ENCODE measurements around the gene TBX4.
"Not testable (repeated sequence)": the region's sequence is repeated elsewhere in the genome, so short reads cannot be mapped to it uniquely, and the experiment has no call there.

The TBX4 gene

GRCh38 chr17:61488878-61489718 is 36.9 kb downstream of the TBX4 start:
- Histone ChIP-seq H3K27me3 (ENCODE audit: control insufficient read depth in 1 of 2, insufficient read depth in 2 of 2, low read length in 2 of 2) (peaks cover 0 to 2% of the 10 kb centered on the region in 2 donors), H3K9ac (ENCODE audit: low read length in 2 of 2) (no peak overlapping the region), H3K27ac (ENCODE audit: low read length) (no peak overlapping the region), H3K4me3 (ENCODE audit: low read length in 2 of 2) (no peak overlapping the region), H3K4me1 (ENCODE audit: control insufficient read depth, insufficient read depth, low read length) (peaks cover 10% of the 10 kb centered on the region), H3K9me3 (ENCODE audit: control insufficient read depth in 2 of 2, low read length in 2 of 2) (no peaks in the 10 kb centered on the region), H3K36me3 (ENCODE audit: control insufficient read depth in 2 of 2, insufficient read depth in 2 of 2, low read length in 2 of 2) (no peaks in the 10 kb centered on the region)

GRCh38 chr17:61489719-61490490 is 37.7 kb downstream of the TBX4 start:
- H3K9ac ChIP-seq (ENCODE audit: low read length in 2 of 2) = no peak overlapping the region
- no peak overlapping the region for H3K4me3 ChIP-seq (ENCODE audit: low read length in 2 of 2)
- H3K27ac ChIP-seq (ENCODE audit: low read length) = no peak overlapping the region
- H3K9me3 ChIP-seq (ENCODE audit: control insufficient read depth in 2 of 2, low read length in 2 of 2) = no peaks in the 10 kb centered on the region
- H3K36me3 ChIP-seq (ENCODE audit: control insufficient read depth in 2 of 2, insufficient read depth in 2 of 2, low read length in 2 of 2) = no peaks in the 10 kb centered on the region
- H3K27me3 ChIP-seq (ENCODE audit: control insufficient read depth in 1 of 2, insufficient read depth in 2 of 2, low read length in 2 of 2) = peaks cover 0 to 2% of the 10 kb centered on the region in 2 donors
- peaks cover 10% of the 10 kb centered on the region for H3K4me1 ChIP-seq (ENCODE audit: control insufficient read depth, insufficient read depth, low read length)

GRCh38 chr17:61490540-61490975 is 38.3 kb downstream of the TBX4 start:
- Histone ChIP-seq H3K9ac (ENCODE audit: low read length in 2 of 2) (no peak overlapping the region), H3K36me3 (ENCODE audit: control insufficient read depth in 2 of 2, insufficient read depth in 2 of 2, low read length in 2 of 2) (no peaks in the 10 kb centered on the region), H3K27ac (ENCODE audit: low read length) (no peak overlapping the region), H3K9me3 (ENCODE audit: control insufficient read depth in 2 of 2, low read length in 2 of 2) (no peaks in the 10 kb centered on the region), H3K27me3 (ENCODE audit: control insufficient read depth in 1 of 2, insufficient read depth in 2 of 2, low read length in 2 of 2) (no peaks in the 10 kb centered on the region), H3K4me3 (ENCODE audit: low read length in 2 of 2) (no peak overlapping the region), H3K4me1 (ENCODE audit: control insufficient read depth, insufficient read depth, low read length) (peaks cover 10% of the 10 kb centered on the region)

- Histone ChIP-seq H3K27me3 (ENCODE audit: control insufficient read depth in 1 of 2, insufficient read depth in 2 of 2, low read length in 2 of 2) (no peaks in the 10 kb centered on the region), H3K9me3 (ENCODE audit: control insufficient read depth in 2 of 2, low read length in 2 of 2) (no peaks in the 10 kb centered on the region), H3K4me3 (ENCODE audit: low read length in 2 of 2) (no peak overlapping the region), H3K36me3 (ENCODE audit: control insufficient read depth in 2 of 2, insufficient read depth in 2 of 2, low read length in 2 of 2) (no peaks in the 10 kb centered on the region), H3K27ac (ENCODE audit: low read length) (no peak overlapping the region), H3K4me1 (ENCODE audit: control insufficient read depth, insufficient read depth, low read length) (peaks cover 10% of the 10 kb centered on the region), H3K9ac (ENCODE audit: low read length in 2 of 2) (no peak overlapping the region)
These were observed 39.8 kb downstream of the TBX4 start for GRCh38 chr17:61491981-61492380.

- H3K27ac ChIP-seq (ENCODE audit: low read length) = peak overlapping the region; percentile 67
- no peaks in the 10 kb centered on the region for H3K27me3 ChIP-seq (ENCODE audit: control insufficient read depth in 1 of 2, insufficient read depth in 2 of 2, low read length in 2 of 2)
- H3K9ac ChIP-seq (ENCODE audit: low read length in 2 of 2) = no peak overlapping the region
- H3K4me1 ChIP-seq (ENCODE audit: control insufficient read depth, insufficient read depth, low read length) = peaks cover 7% of the 10 kb centered on the region
- no peak overlapping the region for H3K4me3 ChIP-seq (ENCODE audit: low read length in 2 of 2)
- H3K9me3 ChIP-seq (ENCODE audit: control insufficient read depth in 2 of 2, low read length in 2 of 2) = no peaks in the 10 kb centered on the region
- no peaks in the 10 kb centered on the region for H3K36me3 ChIP-seq (ENCODE audit: control insufficient read depth in 2 of 2, insufficient read depth in 2 of 2, low read length in 2 of 2)
These were observed 40.7 kb downstream of the TBX4 start for GRCh38 chr17:61492759-61493526.

- not testable (repeated sequence) for H3K4me1 ChIP-seq (ENCODE audit: control insufficient read depth, insufficient read depth, low read length); H3K9ac ChIP-seq (ENCODE audit: low read length in 2 of 2); H3K4me3 ChIP-seq (ENCODE audit: low read length in 2 of 2); H3K27me3 ChIP-seq (ENCODE audit: control insufficient read depth in 1 of 2, insufficient read depth in 2 of 2, low read length in 2 of 2); H3K9me3 ChIP-seq (ENCODE audit: control insufficient read depth in 2 of 2, low read length in 2 of 2); H3K27ac ChIP-seq (ENCODE audit: low read length); H3K36me3 ChIP-seq (ENCODE audit: control insufficient read depth in 2 of 2, insufficient read depth in 2 of 2, low read length in 2 of 2)
These were observed 41.7 kb downstream of the TBX4 start for GRCh38 chr17:61493830-61494324.

GRCh38 chr17:61494325-61495160 is 42.3 kb downstream of the TBX4 start:
- Histone ChIP-seq H3K27ac (ENCODE audit: low read length) (no peak overlapping the region), H3K4me3 (ENCODE audit: low read length in 2 of 2) (no peak overlapping the region)

GRCh38 chr17:61495161-61495857 is 43.1 kb downstream of the TBX4 start:
- no peak overlapping the region for H3K4me3 ChIP-seq (ENCODE audit: low read length in 2 of 2)
- no peak overlapping the region for H3K27ac ChIP-seq (ENCODE audit: low read length)
- H3K9me3 ChIP-seq (ENCODE audit: control insufficient read depth in 2 of 2, low read length in 2 of 2) = no peaks in the 10 kb centered on the region
- no peaks in the 10 kb centered on the region for H3K27me3 ChIP-seq (ENCODE audit: control insufficient read depth in 1 of 2, insufficient read depth in 2 of 2, low read length in 2 of 2)
- H3K36me3 ChIP-seq (ENCODE audit: control insufficient read depth in 2 of 2, insufficient read depth in 2 of 2, low read length in 2 of 2) = no peaks in the 10 kb centered on the region
- H3K9ac ChIP-seq (ENCODE audit: low read length in 2 of 2) = no peak overlapping the region
- H3K4me1 ChIP-seq (ENCODE audit: control insufficient read depth, insufficient read depth, low read length) = peaks cover 7% of the 10 kb centered on the region

More at GRCh38 chr17:61494325-61495160, 42.3 kb downstream of the TBX4 start:
- H3K9ac ChIP-seq (ENCODE audit: low read length in 2 of 2) = no peak overlapping the region
- H3K27me3 ChIP-seq (ENCODE audit: control insufficient read depth in 1 of 2, insufficient read depth in 2 of 2, low read length in 2 of 2) = no peaks in the 10 kb centered on the region
- peaks cover 7% of the 10 kb centered on the region for H3K4me1 ChIP-seq (ENCODE audit: control insufficient read depth, insufficient read depth, low read length)
- no peaks in the 10 kb centered on the region for H3K36me3 ChIP-seq (ENCODE audit: control insufficient read depth in 2 of 2, insufficient read depth in 2 of 2, low read length in 2 of 2)
- H3K9me3 ChIP-seq (ENCODE audit: control insufficient read depth in 2 of 2, low read length in 2 of 2) = no peaks in the 10 kb centered on the region

- H3K27ac ChIP-seq (ENCODE audit: low read length) = no peak overlapping the region
These were observed 44.1 kb downstream of the TBX4 start for GRCh38 chr17:61496174-61496956.

More at GRCh38 chr17:61496174-61496956, 44.1 kb downstream of the TBX4 start:
- H3K4me3 ChIP-seq (ENCODE audit: low read length in 2 of 2) = no peak overlapping the region
- H3K27me3 ChIP-seq (ENCODE audit: control insufficient read depth in 1 of 2, insufficient read depth in 2 of 2, low read length in 2 of 2) = peaks cover 0 to 1% of the 10 kb centered on the region in 2 donors
- H3K4me1 ChIP-seq (ENCODE audit: control insufficient read depth, insufficient read depth, low read length) = peaks cover 7% of the 10 kb centered on the region
- H3K9me3 ChIP-seq (ENCODE audit: control insufficient read depth in 2 of 2, low read length in 2 of 2) = no peaks in the 10 kb centered on the region
- no peaks in the 10 kb centered on the region for H3K36me3 ChIP-seq (ENCODE audit: control insufficient read depth in 2 of 2, insufficient read depth in 2 of 2, low read length in 2 of 2)
- no peak overlapping the region for H3K9ac ChIP-seq (ENCODE audit: low read length in 2 of 2)
